SU-DHL-6 (cell line): ENCODE results near the gene JADE2.

Experiments used
- H2AFZ ChIP-seq: fragments of 200-600 bp; sonication (generic); 2 replicates; pipeline ENCODE4 v1.6.1; 2014; ENCODE audit warnings: low read depth, mild to moderate bottlenecking, moderate library complexity, mixed read lengths, antibody characterized with exemption, low read length; ENCODE audit not compliant: severe bottlenecking
- H3F3A ChIP-seq: fragments of 200-600 bp; shearing (Covaris generic); 2 replicates; pipeline ENCODE4 v1.6.0; 2016; ENCODE audit warnings: antibody characterized with exemption, mild to moderate bottlenecking; ENCODE audit not compliant: insufficient read depth
- H3K27ac ChIP-seq: fragments of 200-600 bp; sonication (generic); 2 replicates; pipeline ENCODE4 v1.5.1; 2016; ENCODE audit warnings: low read depth, mild to moderate bottlenecking, low read length, moderate library complexity, mixed read lengths
- H3K27me3 ChIP-seq: fragments of 200-600 bp; sonication (generic), shearing (Covaris generic); 2 replicates; pipeline ENCODE4 v1.6.0; 2014; ENCODE audit warnings: mild to moderate bottlenecking, low read length
- H3K36me3 ChIP-seq: fragments of 200-600 bp; sonication (generic); 2 replicates; pipeline ENCODE4 v1.6.1; 2014; ENCODE audit warnings: mild to moderate bottlenecking, low read length, mixed read lengths
- H3K4me2 ChIP-seq: fragments of 300-600, 200-600 bp; shearing (Covaris generic), sonication (generic); 2 replicates; pipeline ENCODE4 v1.6.0; 2014; ENCODE audit warnings: low read length, low read depth, mild to moderate bottlenecking; ENCODE audit not compliant: poor library complexity, severe bottlenecking
- H3K4me3 ChIP-seq: fragments of 200-600 bp; sonication (generic); 2 replicates; pipeline ENCODE4 v1.5.1; 2014; ENCODE audit warnings: antibody characterized with exemption, low read length, mild to moderate bottlenecking, mixed read lengths; ENCODE audit not compliant: insufficient read depth, poor library complexity, severe bottlenecking
- H3K79me2 ChIP-seq: fragments of 200-600 bp; sonication (generic); 2 replicates; pipeline ENCODE4 v1.6.1; 2014; ENCODE audit warnings: mild to moderate bottlenecking, low read length, moderate library complexity; ENCODE audit not compliant: insufficient read depth
- H3K9ac ChIP-seq: fragments of 200-600 bp; sonication (generic); 2 replicates; pipeline ENCODE4 v1.7.0; 2014; ENCODE audit warnings: mild to moderate bottlenecking, low read length
- H3K9me2 ChIP-seq: fragments of 200-600 bp; sonication (generic); replicated peaks from 2 replicates; pipeline ENCODE4 v1.6.1; 2014; ENCODE audit warnings: low read length; ENCODE audit not compliant: insufficient read depth
- H3K9me3 ChIP-seq: fragments of 200-600 bp; sonication (generic); 2 replicates; pipeline ENCODE4 v1.6.1; 2014; ENCODE audit warnings: low read length, mixed read lengths; ENCODE audit not compliant: insufficient read depth
- H4K20me1 ChIP-seq: fragments of 200-600 bp; sonication (generic); 2 replicates; pipeline ENCODE4 v1.6.1; 2014; ENCODE audit warnings: low read depth, mild to moderate bottlenecking, antibody characterized with exemption, low read length, moderate library complexity, mixed read lengths
- CTCF ChIP-seq: fragments of 200-600 bp; sonication (generic); IDR thresholded peaks from one replicate; pipeline ENCODE4 v1.5.1; 2017; ENCODE audit warnings: antibody characterized with exemption, mild to moderate bottlenecking, low read length, moderate library complexity; ENCODE audit not compliant: insufficient read depth, poor library complexity, severe bottlenecking
- EZH2phosphoT487 ChIP-seq: fragments of 200-600 bp; sonication (generic), shearing (Covaris generic); conservative IDR thresholded peaks from 2 replicates; pipeline ENCODE4 v1.6.1; 2018; ENCODE audit warnings: mild to moderate bottlenecking, antibody characterized with exemption, low read length, moderate library complexity, mixed read lengths

The JADE2 gene

GRCh38 chr5:134583766-134584165 lies 58.3 kb downstream of the JADE2 start:
- Histone ChIP-seq H3K9me3 (no peaks in the 10 kb centered on the region), H4K20me1 (no peaks in the 10 kb centered on the region), H2AFZ (no peak overlapping the region), H3K36me3 (no peaks in the 10 kb centered on the region), H3K9me2 (no peaks in the 10 kb centered on the region), H3K9ac (no peak overlapping the region), H3K27me3 (no peaks in the 10 kb centered on the region), H3F3A (no peaks in the 10 kb centered on the region), H3K79me2 (no peaks in the 10 kb centered on the region), H3K4me2 (no peak overlapping the region), H3K4me3 (no peak overlapping the region), H3K27ac (no peak overlapping the region)
- TF ChIP-seq CTCF, result no peak
- TF ChIP-seq EZH2phosphoT487, result no peak

- no peaks in the 10 kb centered on the region for H4K20me1 ChIP-seq
- H3K79me2 ChIP-seq, result no peaks in the 10 kb centered on the region
- H3K9ac ChIP-seq, result no peak overlapping the region
- H3K27me3 ChIP-seq, result no peaks in the 10 kb centered on the region
- H3K4me2 ChIP-seq, result no peak overlapping the region
- TF ChIP-seq EZH2phosphoT487 (no peak), CTCF (no peak)
- H3F3A ChIP-seq, result no peaks in the 10 kb centered on the region
- H3K36me3 ChIP-seq, result no peaks in the 10 kb centered on the region
- H3K4me3 ChIP-seq, result no peak overlapping the region
- no peak overlapping the region for H2AFZ ChIP-seq
- no peaks in the 10 kb centered on the region for H3K9me3 ChIP-seq
- H3K27ac ChIP-seq, result no peak overlapping the region
- H3K9me2 ChIP-seq, result no peaks in the 10 kb centered on the region
Measured at GRCh38 chr5:134584662-134585061, 59.2 kb downstream of the JADE2 start.

GRCh38 chr5:134585966-134586365 lies 60.5 kb downstream of the JADE2 start:
- TF ChIP-seq CTCF (no peak), EZH2phosphoT487 (no peak)
- no peaks in the 10 kb centered on the region for H3K79me2 ChIP-seq
- H3K9me3 ChIP-seq, result no peaks in the 10 kb centered on the region
- H3K27ac ChIP-seq, result no peak overlapping the region
- no peaks in the 10 kb centered on the region for H3K9me2 ChIP-seq
- H4K20me1 ChIP-seq, result no peaks in the 10 kb centered on the region
- H3K4me2 ChIP-seq, result no peak overlapping the region
- H3K9ac ChIP-seq, result no peak overlapping the region
- H2AFZ ChIP-seq, result no peak overlapping the region
- H3F3A ChIP-seq, result no peaks in the 10 kb centered on the region
- no peak overlapping the region for H3K4me3 ChIP-seq
- H3K36me3 ChIP-seq, result no peaks in the 10 kb centered on the region
- no peaks in the 10 kb centered on the region for H3K27me3 ChIP-seq
